ENCODE results near the gene UPF2.

The UPF2 gene

GRCh38 chr10:11962176-11962575 is 80.4 kb downstream of the UPF2 start:
- DNase-seq (ENCODE audit: low read depth in 2 of 2) = no peak

DNA sequence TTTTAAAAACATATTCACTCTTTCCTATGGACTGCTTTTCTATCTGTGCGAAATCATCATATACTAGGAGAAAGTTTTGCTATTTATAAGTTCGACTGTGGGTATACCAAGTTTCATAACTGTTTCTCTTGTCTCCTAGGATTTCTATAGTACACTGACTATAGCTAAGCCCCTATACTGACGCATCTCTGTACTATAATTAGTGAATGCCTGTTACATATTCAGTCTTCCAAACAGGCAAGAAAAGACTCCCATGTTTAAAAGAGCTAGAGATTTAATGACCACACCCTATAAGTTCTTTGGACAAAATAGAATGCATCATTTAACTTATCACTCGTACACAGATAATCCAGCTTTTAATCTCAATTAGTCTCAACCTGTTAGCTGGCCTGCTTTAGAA is 80.8 kb downstream of the UPF2 start:
- no peak for DNase-seq (ENCODE audit: low read depth in 2 of 2)

GRCh38 chr10:11959966-11960365 is 82.6 kb downstream of the UPF2 start:
- DNase-seq (ENCODE audit: low read depth in 2 of 2) = no peak

- no peak for DNase-seq (ENCODE audit: low read depth in 2 of 2)
Measured at GRCh38 chr10:11958956-11959355, 83.7 kb downstream of the UPF2 start.

- DNase-seq (ENCODE audit: low read depth in 2 of 2) = no peak
Measured at GRCh38 chr10:11951695-11952094, 90.9 kb downstream of the UPF2 start.

DNA sequence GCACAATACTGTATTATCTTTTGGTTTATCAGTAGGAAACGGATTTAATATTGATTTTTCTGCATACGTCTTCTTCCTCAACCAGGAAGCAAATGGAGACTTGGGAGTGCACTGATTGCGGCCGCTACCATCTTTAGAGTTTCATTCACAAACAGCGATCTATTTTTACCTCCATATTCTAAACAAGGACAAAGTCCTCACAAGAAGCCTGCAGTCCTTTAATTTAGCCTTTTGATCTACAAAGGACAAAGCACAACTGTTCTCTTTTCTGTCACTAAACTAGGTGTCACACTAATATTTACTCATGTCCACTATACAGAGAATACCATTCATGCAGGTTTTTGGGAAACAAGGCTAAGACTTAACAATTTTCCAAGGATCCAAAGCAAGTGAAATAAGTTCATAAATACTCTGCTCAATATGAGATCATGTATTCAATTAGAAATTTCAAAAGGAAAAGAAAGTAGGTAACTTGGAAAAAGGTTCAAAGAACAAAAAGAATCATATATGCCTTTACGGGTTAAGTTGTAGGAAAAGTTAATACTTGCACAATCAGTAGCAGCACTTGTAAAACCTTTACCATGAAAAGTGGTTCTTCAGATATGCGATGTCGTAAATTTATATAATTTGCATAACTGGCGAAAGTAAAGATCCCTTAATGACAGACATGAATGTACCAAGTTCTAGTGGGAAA is 92.1 kb downstream of the UPF2 start:
- DNase-seq (ENCODE audit: low read depth in 2 of 2) = no peak

DNA sequence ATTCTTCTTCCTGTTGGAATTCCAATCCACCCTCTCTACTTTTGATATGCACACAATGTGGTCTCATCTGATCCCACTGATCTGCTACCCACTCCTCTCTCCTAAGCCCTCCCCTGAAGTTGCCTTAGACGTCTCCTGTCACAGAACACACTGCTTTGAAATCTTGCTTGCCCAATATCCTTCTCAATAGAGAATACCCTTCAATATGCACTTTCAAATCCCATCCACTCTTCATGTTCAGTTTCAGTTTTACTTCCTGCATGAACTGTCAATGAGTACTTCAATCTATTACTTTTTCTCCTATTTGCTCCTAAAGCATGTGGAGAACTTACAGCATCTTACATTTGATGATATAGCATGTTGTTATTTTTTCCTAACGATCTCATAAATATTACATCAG is 93.5 kb downstream of the UPF2 start:
- no peak for DNase-seq (ENCODE audit: low read depth in 2 of 2)

DNA sequence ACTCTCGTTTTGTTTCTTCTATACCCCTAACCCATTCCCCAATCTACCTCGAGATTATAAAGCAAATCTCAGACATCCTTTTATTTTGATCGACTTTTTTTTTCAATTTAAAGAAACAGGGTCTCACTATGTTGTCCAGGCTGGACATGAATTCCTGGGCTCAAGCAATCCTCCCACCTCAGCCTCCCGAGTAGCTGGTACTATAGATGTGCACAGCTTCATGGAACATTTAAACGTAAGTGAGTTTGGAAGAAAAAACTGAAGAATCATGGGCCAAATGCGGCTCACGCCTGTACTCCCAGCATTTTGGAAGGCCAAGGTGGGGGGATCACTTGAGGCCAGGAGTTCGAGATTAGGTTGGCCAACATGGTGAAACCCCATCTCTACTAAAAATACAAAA is 96.0 kb downstream of the UPF2 start:
- no peak for DNase-seq (ENCODE audit: low read depth in 2 of 2)

- no peak for DNase-seq (ENCODE audit: low read depth in 2 of 2)
Measured at GRCh38 chr10:11936389-11937152, 106.0 kb downstream of the UPF2 start.

DNA sequence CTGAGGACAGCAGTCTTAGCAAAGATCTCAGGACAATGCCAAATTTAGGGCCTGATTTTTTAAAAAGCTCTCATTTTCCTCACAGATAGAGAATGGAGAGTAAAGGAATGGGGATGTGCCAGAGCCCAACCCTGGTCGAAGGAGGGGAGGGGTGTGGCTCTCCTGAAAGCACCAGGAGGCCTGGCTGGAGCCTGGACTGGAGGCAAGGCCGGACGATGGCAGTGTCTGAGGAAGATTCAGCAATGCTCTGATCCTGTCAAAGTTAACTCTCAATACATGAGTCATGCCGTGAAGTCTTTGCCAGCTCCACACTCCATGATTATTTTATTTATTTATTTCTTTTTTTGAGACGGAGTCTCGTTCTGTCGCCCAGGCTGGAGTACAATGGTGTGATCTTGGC is 108.3 kb downstream of the UPF2 start:
- no peak for DNase-seq (ENCODE audit: low read depth in 2 of 2)

DNA sequence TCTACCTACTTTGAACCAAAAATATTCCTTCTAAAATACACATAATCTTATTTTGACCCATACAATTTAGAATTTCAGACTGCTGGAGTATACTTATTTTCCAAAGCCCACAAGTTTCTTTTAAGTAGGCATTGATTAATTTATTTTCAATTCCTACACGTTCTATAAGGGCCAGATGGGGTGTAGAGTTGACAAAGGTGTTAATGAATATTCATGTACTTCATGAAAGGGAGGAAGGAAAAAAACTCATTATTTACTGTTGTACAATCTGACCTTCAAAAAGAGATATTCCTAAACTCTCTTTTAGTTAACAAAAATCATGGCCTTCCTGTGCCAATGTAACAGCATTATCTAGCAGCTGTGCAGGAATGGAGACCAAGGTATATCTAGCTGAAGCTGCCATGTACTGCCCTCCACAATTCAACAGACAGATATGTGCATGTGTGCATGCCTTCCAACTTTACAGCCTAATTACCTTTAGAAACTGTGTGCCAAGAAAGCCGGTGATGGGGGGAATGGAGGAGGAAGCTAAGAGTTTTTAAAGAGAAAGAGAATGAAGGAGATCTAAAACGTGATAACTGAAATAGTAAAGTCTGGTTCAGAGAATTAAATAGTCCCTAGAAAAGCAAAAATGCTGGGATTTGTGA is 108.9 kb downstream of the UPF2 start:
- DNase-seq (ENCODE audit: low read depth in 2 of 2) = no peak

DNA sequence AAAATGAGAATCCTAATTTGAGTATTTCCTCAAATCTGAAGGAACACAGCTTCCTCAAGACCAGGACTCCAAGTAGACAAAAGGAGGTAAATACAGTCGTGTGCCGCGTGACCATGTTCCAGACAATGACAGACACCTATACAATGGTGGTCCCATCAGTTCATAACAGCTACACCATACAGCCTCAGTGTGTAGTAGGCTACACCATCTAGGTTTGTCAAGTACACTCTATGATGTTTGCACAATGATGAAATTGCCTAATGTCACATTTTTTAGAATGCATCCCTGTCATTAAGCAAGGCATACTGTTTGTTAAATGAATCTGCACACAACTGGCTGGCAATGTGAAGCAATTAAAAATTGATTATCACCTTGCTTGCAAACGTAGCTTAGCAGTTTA is 111.6 kb downstream of the UPF2 start:
- no peak for DNase-seq (ENCODE audit: low read depth in 2 of 2)

DNA sequence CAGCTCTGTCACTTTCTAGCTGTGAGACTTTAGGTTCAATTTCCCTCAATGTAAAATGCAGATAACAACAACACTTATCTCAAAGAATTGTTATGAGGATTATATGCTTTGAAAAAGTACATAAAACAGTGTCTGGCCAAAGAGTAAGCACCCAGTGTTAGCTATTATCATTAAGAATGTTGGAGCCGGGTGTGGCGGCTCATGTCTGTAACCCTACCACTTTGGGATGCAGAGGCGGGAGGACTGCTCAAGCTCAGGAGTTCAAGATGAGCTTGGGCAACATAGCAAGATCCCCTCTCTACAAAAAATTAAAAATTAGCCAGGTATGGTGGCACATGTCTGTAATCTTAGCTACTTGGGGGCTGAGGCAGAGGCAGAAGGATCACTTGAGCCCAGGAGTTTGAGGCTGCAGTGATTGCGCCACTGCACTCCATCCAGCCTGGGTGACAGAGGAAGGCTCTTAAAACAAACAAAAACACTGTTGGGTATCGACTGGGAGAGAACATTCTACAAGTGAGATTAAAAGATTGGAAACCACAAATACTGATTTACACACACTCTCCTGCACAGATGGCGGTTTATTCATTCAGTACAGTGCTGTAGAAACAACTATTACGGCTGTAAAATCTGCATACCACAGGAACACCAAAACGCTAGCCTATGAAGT is 112.2 kb downstream of the UPF2 start:
- DNase-seq (ENCODE audit: low read depth in 2 of 2) = no peak

DNA sequence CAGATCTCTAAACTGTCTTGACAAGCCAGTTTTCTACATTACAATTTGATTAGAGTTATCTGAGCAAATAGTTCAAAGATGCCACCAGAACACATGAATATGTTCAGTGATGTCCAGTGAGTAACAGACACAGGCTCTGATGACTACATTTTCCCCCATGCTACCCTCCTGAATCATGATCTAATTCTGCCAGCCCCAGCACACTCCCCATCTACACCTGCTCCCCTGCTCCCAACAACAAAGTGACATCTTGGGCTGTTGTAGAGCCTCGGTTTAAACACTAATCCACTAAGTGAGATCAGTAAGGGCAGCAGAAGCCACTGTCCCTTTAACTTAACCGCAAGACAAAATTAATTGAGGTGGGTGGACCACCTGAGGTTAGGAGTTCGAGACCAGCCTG is 114.9 kb downstream of the UPF2 start:
- DNase-seq (ENCODE audit: low read depth in 2 of 2) = no peak

DNA sequence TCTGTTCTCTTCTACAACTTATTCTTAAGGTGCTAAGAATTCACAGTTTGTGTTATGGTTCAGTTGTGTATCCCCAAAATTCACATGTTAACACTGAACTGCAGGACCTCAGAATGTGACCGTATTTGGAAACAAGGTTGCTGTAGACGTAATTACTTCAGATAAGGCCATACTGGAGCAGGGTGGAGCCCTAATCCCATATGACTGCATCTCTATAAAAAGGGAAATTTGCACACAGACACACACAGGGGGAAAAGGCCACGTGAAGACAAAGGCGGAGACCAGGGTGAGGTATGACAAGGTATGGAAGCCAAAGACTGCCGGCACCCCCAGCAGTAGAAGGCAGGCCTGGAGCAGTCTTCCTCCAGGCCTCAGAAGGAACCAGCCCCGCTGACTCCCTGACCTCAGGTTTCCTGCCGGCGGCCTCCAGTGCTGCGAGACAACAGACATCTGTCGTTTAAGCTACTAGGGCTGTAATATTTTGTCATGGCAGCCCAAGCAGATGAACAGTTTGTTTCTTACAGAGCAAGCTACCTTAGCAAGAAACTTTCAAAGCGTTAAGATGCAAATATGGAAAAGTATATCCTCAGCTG is 120.7 kb downstream of the UPF2 start:
- DNase-seq (ENCODE audit: low read depth in 2 of 2) = no peak

DNA sequence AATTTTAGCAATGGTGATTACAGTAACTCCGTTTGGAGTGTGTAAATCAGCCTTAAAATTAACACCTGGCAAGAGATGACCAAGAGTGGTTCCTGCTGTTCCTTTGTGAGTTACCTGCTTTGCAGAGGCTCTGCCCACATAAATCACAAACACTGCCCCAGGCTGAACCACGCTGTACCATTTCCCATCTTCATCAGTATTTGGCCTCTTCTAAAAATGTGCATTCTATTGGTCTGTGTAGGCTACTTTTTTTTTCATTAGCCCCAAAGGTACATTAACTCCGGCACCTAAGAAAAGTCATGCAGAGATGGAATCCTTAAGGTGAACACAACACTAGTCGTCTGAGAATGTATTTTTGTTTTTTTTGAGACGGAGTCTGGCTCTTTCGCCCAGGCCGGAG is 123.3 kb downstream of the UPF2 start:
- DNase-seq (ENCODE audit: low read depth in 2 of 2) = no peak

DNA sequence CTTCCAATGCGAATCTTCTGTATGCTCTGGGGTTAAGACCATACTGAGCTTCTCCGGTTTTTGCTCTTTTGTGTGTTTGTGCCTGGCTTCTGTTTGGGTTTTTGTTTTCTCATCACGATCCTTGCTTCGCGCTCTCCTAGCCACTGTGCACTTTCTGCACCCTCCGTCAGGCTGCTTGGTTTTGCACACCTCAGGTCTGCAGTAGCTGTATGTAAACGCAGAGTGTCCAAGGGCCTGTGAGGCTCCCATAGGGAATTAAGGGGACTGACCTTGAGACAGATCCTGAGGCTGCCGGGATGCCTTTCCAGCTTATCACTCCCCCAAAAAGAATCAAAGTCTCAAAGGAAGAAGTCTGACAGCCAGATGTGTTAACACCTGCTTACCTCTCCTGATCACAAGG is 124.2 kb downstream of the UPF2 start:
- DNase-seq (ENCODE audit: low read depth in 2 of 2) = no peak

- DNase-seq (ENCODE audit: low read depth in 2 of 2) = no peak
Measured at GRCh38 chr10:11913079-11913641, 129.4 kb downstream of the UPF2 start.

DNA sequence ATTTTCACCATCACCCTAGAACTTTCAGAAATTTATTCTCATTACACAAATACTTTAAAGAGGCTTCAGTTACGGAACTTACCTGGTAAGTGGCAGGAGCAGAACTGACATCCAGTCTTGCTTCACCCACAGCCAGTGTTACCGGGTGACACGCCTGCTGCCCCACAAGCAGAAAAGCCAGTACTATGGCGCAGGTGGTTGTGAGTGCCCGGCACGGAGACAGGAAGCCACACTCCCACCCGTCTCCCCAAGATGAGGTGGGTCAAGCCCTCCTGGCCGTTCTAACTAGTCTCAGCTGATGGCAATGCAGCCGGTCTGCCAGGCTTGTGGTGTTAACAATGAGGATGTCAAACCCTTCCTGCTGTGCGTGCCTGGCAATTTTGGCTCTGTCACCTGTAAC is 132.5 kb downstream of the UPF2 start:
- DNase-seq (ENCODE audit: low read depth in 2 of 2) = no peak

GRCh38 chr10:11909618-11910017 is 133.0 kb downstream of the UPF2 start:
- DNase-seq (ENCODE audit: low read depth in 2 of 2) = no peak

GRCh38 chr10:11908991-11909390 is 133.6 kb downstream of the UPF2 start:
- no peak for DNase-seq (ENCODE audit: low read depth in 2 of 2)

DNA sequence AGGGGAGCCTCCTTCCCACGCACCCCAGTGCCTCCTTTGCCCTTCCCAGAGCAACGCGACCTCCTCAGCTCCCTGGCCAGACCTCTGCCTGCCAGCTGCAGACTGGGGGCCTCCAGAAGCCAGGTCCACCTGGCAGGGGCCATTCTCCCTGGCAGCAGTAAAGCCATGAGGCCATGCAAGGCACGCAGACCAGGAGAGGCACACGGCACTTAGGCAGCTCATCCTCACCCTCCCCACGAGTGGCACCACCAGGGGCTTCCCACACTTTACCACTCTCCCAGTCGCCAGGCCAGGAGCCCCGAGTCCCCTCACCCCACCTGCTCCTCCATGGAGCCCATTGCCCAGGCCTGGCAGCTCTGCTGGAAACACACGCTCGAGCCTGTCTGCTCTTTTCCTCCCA is 134.1 kb downstream of the UPF2 start:
- DNase-seq (ENCODE audit: low read depth in 2 of 2) = no peak
